PC-3 (cell line): Measurements from ENCODE around the gene NDUFS7. TPM values are rescaled to one million over a fixed set of nuclear protein-coding genes. Genes with fewer than 3 reads are reported as not detected.

Experiments used
- ATAC-seq: fragments of 200-7000 bp; cut with Tn5 transposase; 2 replicates; pipeline ENCODE4 v1.9.1; 2020; ENCODE audit warnings: mild to moderate bottlenecking, moderate library complexity
- BruUV-seq: library from RNA; stranded (reverse); fragments of 400-500 nt; replicated peaks from 2 replicates; lab custom pipeline; 2021; lab: Mats Ljungman, UMichigan
- CTCF ChIA-PET: fragments of 300-600 bp; sonication (Branson Sonifier 250); formaldehyde crosslinking; loops from one replicate; lab custom pipeline; 2022; ENCODE audit warnings: antibody characterized with exemption; lab: Charles Lee
- POLR2A ChIA-PET: fragments of 300-600 bp; sonication (Branson Sonifier 250); formaldehyde crosslinking; loops from one replicate; lab custom pipeline; 2022; ENCODE audit warnings: antibody characterized with exemption; ENCODE audit not compliant: unreplicated experiment; lab: Charles Lee
- DNase-seq: peaks from one replicate; pipeline ENCODE4 v3.0.0-alpha.2; 2015
- H2AFZ ChIP-seq: fragments of 300-600 bp; sonication (generic); 2 replicates; pipeline ENCODE4 v1.6.0; 2016; ENCODE audit warnings: antibody characterized with exemption, low read length
- H3F3A ChIP-seq: fragments of 300-600 bp; sonication (generic); one replicate; pipeline ENCODE4 v1.6.0; 2017; ENCODE audit warnings: antibody characterized with exemption, low read length, control low read depth, mild to moderate bottlenecking; ENCODE audit not compliant: unreplicated experiment
- H3K27ac ChIP-seq: fragments of 300-600 bp; sonication (generic); 2 replicates; pipeline ENCODE4 v1.5.1; 2016; ENCODE audit warnings: mild to moderate bottlenecking, low read length
- H3K27me3 ChIP-seq: fragments of 300-600 bp; sonication (generic); 2 replicates; pipeline ENCODE4 v1.6.1; 2016; ENCODE audit warnings: low read length, mixed read lengths
- H3K36me3 ChIP-seq: fragments of 300-600 bp; sonication (generic); 2 replicates; pipeline ENCODE4 v1.6.1; 2016; ENCODE audit warnings: low read depth, mixed run types, low read length, mixed read lengths
- H3K4me1 ChIP-seq: fragments of 300-600 bp; sonication (generic); 2 replicates; pipeline ENCODE4 v1.5.1; 2016; ENCODE audit warnings: low read length; ENCODE audit not compliant: insufficient read depth
- H3K4me2 ChIP-seq: fragments of 300-600 bp; sonication (generic); 2 replicates; pipeline ENCODE4 v1.6.0; 2016; ENCODE audit warnings: low read length
- H3K4me3 ChIP-seq: fragments of 300-600 bp; sonication (generic); 2 replicates; pipeline ENCODE4 v1.5.1; 2016; ENCODE audit warnings: mild to moderate bottlenecking, low read length, mixed read lengths
- H3K79me2 ChIP-seq: fragments of 300-600 bp; sonication (generic); 2 replicates; pipeline ENCODE4 v1.6.1; 2017; ENCODE audit warnings: low read length, mixed read lengths
- H3K9ac ChIP-seq: fragments of 300-600 bp; sonication (generic); 2 replicates; pipeline ENCODE4 v1.6.0; 2016; ENCODE audit warnings: mild to moderate bottlenecking, low read length
- H3K9me2 ChIP-seq: fragments of 300-600 bp; sonication (generic); replicated peaks from 2 replicates; pipeline ENCODE4 v1.6.1; 2016; ENCODE audit warnings: mixed run types, low read length, mixed read lengths
- H3K9me3 ChIP-seq: fragments of 300-600 bp; sonication (generic); 2 replicates; pipeline ENCODE4 v1.6.1; 2016; ENCODE audit warnings: low read length, mixed read lengths
- H4K20me1 ChIP-seq: fragments of 300-600 bp; sonication (generic); 2 replicates; pipeline ENCODE4 v1.6.1; 2016; ENCODE audit warnings: low read length, mixed read lengths
- EZH2 ChIP-seq: fragments of 300-600 bp; sonication (generic); IDR thresholded peaks from one replicate; pipeline ENCODE4 v1.6.1; 2017; ENCODE audit warnings: antibody characterized with exemption, mild to moderate bottlenecking, low read length; ENCODE audit not compliant: unreplicated experiment
- EZH2phosphoT487 ChIP-seq: fragments of 300-600 bp; sonication (generic); IDR thresholded peaks from 2 replicates; pipeline ENCODE4 v1.6.1; 2018; ENCODE audit warnings: mild to moderate bottlenecking, antibody characterized with exemption, low read length, borderline replicate concordance
- intact Hi-C: fragments of 100-400 bp; cut with micrococcal nuclease; formaldehyde crosslinking; loops from 2 replicates; pipeline ENCODE4 v1.9.0; 2023
- total RNA-seq: library from RNA; depleted of rRNA; stranded (reverse); fragments of >200 nt; gene quantifications from 2 replicates; pipeline ENCODE4 v1.2.3, GENCODE V29; 2014
- TF ChIP-seq, protein P1 (sequence below): fragments of 300-600 bp; sonication (generic); conservative IDR thresholded peaks from 2 replicates; pipeline ENCODE4 v1.5.1; 2017; ENCODE audit warnings: antibody characterized with exemption, low read depth, mild to moderate bottlenecking, low read length

The NDUFS7 gene
- total RNA-seq, 1 experiment from 2014 or later: 111 TPM

GRCh38 chr19:1412323-1412923 is 28.7 kb downstream of the NDUFS7 start:
- Histone ChIP-seq H3K27me3 (no peaks in the 10 kb centered on the region), H3F3A (peaks cover 7% of the 10 kb centered on the region), H3K4me2 (no peak overlapping the region), H3K4me1 (peaks cover 41% of the 10 kb centered on the region), H3K27ac (no peak overlapping the region), H4K20me1 (peaks cover 51% of the 10 kb centered on the region), H3K9me3 (no peaks in the 10 kb centered on the region), H3K9me2 (no peaks in the 10 kb centered on the region), H3K79me2 (peaks cover 96% of the 10 kb centered on the region), H3K36me3 (peaks cover 9% of the 10 kb centered on the region; the same call in 1 of the 2 replicates), H3K4me3 (no peak overlapping the region), H2AFZ (no peak overlapping the region), H3K9ac (no peak overlapping the region)
- no peak for TF ChIP-seq EZH2phosphoT487
- TF ChIP-seq, protein P1, sequence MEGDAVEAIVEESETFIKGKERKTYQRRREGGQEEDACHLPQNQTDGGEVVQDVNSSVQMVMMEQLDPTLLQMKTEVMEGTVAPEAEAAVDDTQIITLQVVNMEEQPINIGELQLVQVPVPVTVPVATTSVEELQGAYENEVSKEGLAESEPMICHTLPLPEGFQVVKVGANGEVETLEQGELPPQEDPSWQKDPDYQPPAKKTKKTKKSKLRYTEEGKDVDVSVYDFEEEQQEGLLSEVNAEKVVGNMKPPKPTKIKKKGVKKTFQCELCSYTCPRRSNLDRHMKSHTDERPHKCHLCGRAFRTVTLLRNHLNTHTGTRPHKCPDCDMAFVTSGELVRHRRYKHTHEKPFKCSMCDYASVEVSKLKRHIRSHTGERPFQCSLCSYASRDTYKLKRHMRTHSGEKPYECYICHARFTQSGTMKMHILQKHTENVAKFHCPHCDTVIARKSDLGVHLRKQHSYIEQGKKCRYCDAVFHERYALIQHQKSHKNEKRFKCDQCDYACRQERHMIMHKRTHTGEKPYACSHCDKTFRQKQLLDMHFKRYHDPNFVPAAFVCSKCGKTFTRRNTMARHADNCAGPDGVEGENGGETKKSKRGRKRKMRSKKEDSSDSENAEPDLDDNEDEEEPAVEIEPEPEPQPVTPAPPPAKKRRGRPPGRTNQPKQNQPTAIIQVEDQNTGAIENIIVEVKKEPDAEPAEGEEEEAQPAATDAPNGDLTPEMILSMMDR: no peak
- no peak for TF ChIP-seq EZH2
- DNase-seq: no peak
- no peak for ATAC-seq
- ChIA-PET POLR2A (no interaction called here), CTCF (no interaction called here)
- intact Hi-C loops: no loop called here
- no TSS peak for BruUV-seq

GRCh38 chr19:1412995-1413800 is 29.5 kb downstream of the NDUFS7 start:
- no peak overlapping the region for H3K27ac ChIP-seq
- CTCF ChIA-PET: no interaction called here
- H4K20me1 ChIP-seq: peaks cover 58% of the 10 kb centered on the region
- no peak overlapping the region for H2AFZ ChIP-seq
- no TSS peak for BruUV-seq
- intact Hi-C loops: no loop called here
- H3K9me2 ChIP-seq: no peaks in the 10 kb centered on the region
- no peak overlapping the region for H3K4me3 ChIP-seq
- peaks cover 14% of the 10 kb centered on the region; the same call in 1 of the 2 replicates for H3K36me3 ChIP-seq
- H3K9me3 ChIP-seq: no peaks in the 10 kb centered on the region
- no peak overlapping the region for H3K4me2 ChIP-seq
- H3K79me2 ChIP-seq: peaks cover 99% of the 10 kb centered on the region
- H3F3A ChIP-seq: peaks cover 7% of the 10 kb centered on the region
- H3K27me3 ChIP-seq: no peaks in the 10 kb centered on the region
- POLR2A ChIA-PET: interaction anchor here (0.6 kb wide), 1 partner anchor 31 kb away, joined by 3 read pairs; no protein-coding TSS in a partner anchor
- DNase-seq: no peak
- no peak overlapping the region for H3K9ac ChIP-seq
- ATAC-seq: no peak
- TF ChIP-seq EZH2phosphoT487: no peak
- TF ChIP-seq, protein P1: no peak
- TF ChIP-seq EZH2: no peak
- peaks cover 41% of the 10 kb centered on the region for H3K4me1 ChIP-seq
